Measurements from ENCODE around the gene SLC4A4. TPM values are rescaled to one million over a fixed set of nuclear protein-coding genes. Genes with fewer than 3 reads are reported as not detected.

The SLC4A4 gene
- total and polyA plus RNA-seq, 4 donors: 3.2 to 78.6 (median 18.6) TPM

DNA sequence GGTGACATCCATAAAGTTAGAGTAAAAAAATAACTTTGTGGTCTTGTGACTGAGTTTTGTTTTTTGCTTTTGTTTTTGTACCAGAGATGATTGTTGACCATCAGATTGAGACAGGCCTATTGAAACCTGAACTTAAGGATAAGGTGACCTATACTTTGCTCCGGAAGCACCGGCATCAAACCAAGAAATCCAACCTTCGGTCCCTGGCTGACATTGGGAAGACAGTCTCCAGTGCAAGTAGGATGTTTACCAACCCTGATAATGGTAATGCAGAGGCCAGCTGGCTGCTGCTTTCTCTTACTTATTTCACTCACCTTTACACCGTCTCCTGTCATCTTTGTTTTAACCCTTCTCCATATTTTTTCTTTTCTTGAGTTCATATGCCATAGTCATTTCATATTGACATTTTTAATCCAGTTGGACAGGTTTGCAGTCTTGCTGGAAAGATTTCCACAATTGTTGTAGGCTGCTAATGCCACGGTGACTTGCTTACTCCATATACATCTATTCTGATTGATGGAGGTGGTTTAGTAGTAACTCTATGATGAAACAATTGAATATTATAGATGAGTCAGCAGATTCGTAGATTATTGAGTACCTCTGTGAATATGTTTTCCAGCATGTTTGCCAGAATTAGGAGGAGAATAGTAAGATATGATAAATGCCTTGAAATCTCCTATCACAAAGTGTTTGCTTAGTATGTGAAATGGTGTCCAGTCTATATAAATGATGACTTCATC lies 18.3 kb downstream of the SLC4A4 start:
- DNase-seq (no peak), ATAC-seq (ENCODE audit: insufficient read depth, low FRiP score) (no peak)
- H3K9ac ChIP-seq (ENCODE audit: insufficient read depth in 1 of 2, low read length in 2 of 2): no peak overlapping the region
- WGBS, 2 donors: 89 to 91% methylated on average over 6 of the region's 6 CpGs
- peaks cover 0 to 13% (median 2%) of the 10 kb centered on the region in 4 donors for H3K36me3 ChIP-seq (ENCODE audit: control insufficient read depth in 4 of 4, insufficient read depth in 4 of 4, low read length in 4 of 4)
- peaks cover 0 to 4% (median 3%) of the 10 kb centered on the region in 5 donors for H3K4me1 ChIP-seq (ENCODE audit: control insufficient read depth in 5 of 5, insufficient read depth in 5 of 5, low read length in 5 of 5)
- TF ChIP-seq, protein P1, sequence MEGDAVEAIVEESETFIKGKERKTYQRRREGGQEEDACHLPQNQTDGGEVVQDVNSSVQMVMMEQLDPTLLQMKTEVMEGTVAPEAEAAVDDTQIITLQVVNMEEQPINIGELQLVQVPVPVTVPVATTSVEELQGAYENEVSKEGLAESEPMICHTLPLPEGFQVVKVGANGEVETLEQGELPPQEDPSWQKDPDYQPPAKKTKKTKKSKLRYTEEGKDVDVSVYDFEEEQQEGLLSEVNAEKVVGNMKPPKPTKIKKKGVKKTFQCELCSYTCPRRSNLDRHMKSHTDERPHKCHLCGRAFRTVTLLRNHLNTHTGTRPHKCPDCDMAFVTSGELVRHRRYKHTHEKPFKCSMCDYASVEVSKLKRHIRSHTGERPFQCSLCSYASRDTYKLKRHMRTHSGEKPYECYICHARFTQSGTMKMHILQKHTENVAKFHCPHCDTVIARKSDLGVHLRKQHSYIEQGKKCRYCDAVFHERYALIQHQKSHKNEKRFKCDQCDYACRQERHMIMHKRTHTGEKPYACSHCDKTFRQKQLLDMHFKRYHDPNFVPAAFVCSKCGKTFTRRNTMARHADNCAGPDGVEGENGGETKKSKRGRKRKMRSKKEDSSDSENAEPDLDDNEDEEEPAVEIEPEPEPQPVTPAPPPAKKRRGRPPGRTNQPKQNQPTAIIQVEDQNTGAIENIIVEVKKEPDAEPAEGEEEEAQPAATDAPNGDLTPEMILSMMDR (IDR thresholded peaks at IDR 0.05; ENCODE audit: control extremely low read depth, extremely low read depth): no peak
- H3K27me3 ChIP-seq (ENCODE audit: control insufficient read depth in 3 of 3, insufficient read depth in 3 of 3, low read length in 2 of 3): no peaks in the 10 kb centered on the region
- H3K27ac ChIP-seq (ENCODE audit: low read depth in 1 of 2, low read length in 1 of 2): no peak overlapping the region
- no peak overlapping the region for H3K4me3 ChIP-seq
- no peaks in the 10 kb centered on the region for H3K9me3 ChIP-seq (ENCODE audit: control insufficient read depth in 4 of 4, insufficient read depth in 3 of 4, low read length in 3 of 4)

DNA sequence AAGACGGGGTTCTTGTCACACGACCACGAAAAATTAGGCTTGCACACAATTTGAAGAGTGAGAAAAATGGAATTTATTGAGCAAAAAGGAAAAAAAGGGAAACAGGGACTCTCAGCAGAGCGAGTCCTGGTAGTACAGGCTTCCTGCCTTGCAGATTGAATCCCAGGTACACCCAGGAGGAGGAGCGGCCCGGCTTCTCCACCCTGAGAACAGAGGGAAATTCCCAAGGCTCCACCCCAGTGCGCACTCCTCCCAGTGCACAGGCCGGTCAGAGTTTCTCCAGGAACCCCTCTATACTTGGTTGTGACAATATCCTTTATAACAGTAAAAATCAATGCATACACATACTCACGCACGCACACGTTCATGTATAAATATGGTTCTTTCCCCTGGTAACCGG lies 22.0 kb downstream of the SLC4A4 start:
- no peaks in the 10 kb centered on the region for H3K9me3 ChIP-seq (ENCODE audit: control insufficient read depth in 4 of 4, insufficient read depth in 3 of 4, low read length in 3 of 4)
- no peak overlapping the region for H3K9ac ChIP-seq (ENCODE audit: insufficient read depth in 1 of 2, low read length in 2 of 2)
- H3K27me3 ChIP-seq (ENCODE audit: control insufficient read depth in 3 of 3, insufficient read depth in 3 of 3, low read length in 2 of 3): no peaks in the 10 kb centered on the region
- no peak for ATAC-seq (ENCODE audit: insufficient read depth, low FRiP score)
- peaks cover 0 to 9% (median 2%) of the 10 kb centered on the region in 4 donors for H3K36me3 ChIP-seq (ENCODE audit: control insufficient read depth in 4 of 4, insufficient read depth in 4 of 4, low read length in 4 of 4)
- no peak for DNase-seq
- H3K4me3 ChIP-seq: no peak overlapping the region
- H3K27ac ChIP-seq (ENCODE audit: low read depth in 1 of 2, low read length in 1 of 2): no peak overlapping the region
- 93% methylated on average over 12 of the region's 12 CpGs for WGBS, 2 donors
- peaks cover 0 to 4% (median 0%) of the 10 kb centered on the region in 5 donors for H3K4me1 ChIP-seq (ENCODE audit: control insufficient read depth in 5 of 5, insufficient read depth in 5 of 5, low read length in 5 of 5)
- TF ChIP-seq, protein P1 (IDR thresholded peaks at IDR 0.05; ENCODE audit: control extremely low read depth, extremely low read depth): no peak

DNA sequence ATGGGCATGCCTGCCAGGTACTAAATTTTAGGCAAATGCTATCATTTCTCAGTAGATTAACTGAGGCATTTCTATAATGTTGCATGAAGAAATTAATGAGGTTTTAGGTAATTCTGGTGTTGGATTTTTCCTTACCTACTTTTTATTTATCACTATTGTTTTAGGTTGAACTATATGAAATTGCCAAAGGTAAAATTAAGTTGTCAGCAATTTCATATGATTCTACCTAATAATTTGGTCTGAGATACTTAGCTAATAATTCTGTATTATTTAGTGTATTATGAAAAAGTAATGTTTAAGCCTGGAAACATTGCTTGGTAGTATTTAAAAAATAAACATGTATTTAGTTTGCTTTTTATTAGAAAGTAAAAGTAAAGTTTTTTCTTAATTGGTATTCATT lies 22.7 kb downstream of the SLC4A4 start:
- Histone ChIP-seq H3K9me3 (ENCODE audit: control insufficient read depth in 4 of 4, insufficient read depth in 3 of 4, low read length in 3 of 4) (no peaks in the 10 kb centered on the region), H3K27me3 (ENCODE audit: control insufficient read depth in 3 of 3, insufficient read depth in 3 of 3, low read length in 2 of 3) (no peaks in the 10 kb centered on the region), H3K27ac (ENCODE audit: low read depth in 1 of 2, low read length in 1 of 2) (no peak overlapping the region), H3K36me3 (ENCODE audit: control insufficient read depth in 4 of 4, insufficient read depth in 4 of 4, low read length in 4 of 4) (peaks cover 0 to 9% (median 2%) of the 10 kb centered on the region in 4 donors), H3K4me3 (no peak overlapping the region), H3K4me1 (ENCODE audit: control insufficient read depth in 5 of 5, insufficient read depth in 5 of 5, low read length in 5 of 5) (peaks cover 0 to 4% (median 0%) of the 10 kb centered on the region in 5 donors), H3K9ac (ENCODE audit: insufficient read depth in 1 of 2, low read length in 2 of 2) (no peak overlapping the region)
- TF ChIP-seq, protein P1 (IDR thresholded peaks at IDR 0.05; ENCODE audit: control extremely low read depth, extremely low read depth): no peak
- ATAC-seq (ENCODE audit: insufficient read depth, low FRiP score) (no peak), DNase-seq (no peak)

Data from lung (tissue), 12 donors.